PC-3 (cell line): Measurements from ENCODE around the gene UTS2B. TPM values are rescaled to one million over a fixed set of nuclear protein-coding genes. Genes with fewer than 3 reads are reported as not detected.

Experiments
- ATAC-seq: fragments of 200-7000 bp; cut with Tn5 transposase; 2 replicates; pipeline ENCODE4 v1.9.1; 2020; ENCODE audit warnings: mild to moderate bottlenecking, moderate library complexity
- BruUV-seq: library from RNA; stranded (reverse); fragments of 400-500 nt; replicated peaks from 2 replicates; lab custom pipeline; 2021; lab: Mats Ljungman, UMichigan
- CTCF ChIA-PET: fragments of 300-600 bp; sonication (Branson Sonifier 250); formaldehyde crosslinking; loops from one replicate; lab custom pipeline; 2022; ENCODE audit warnings: antibody characterized with exemption; lab: Charles Lee
- POLR2A ChIA-PET: fragments of 300-600 bp; sonication (Branson Sonifier 250); formaldehyde crosslinking; loops from one replicate; lab custom pipeline; 2022; ENCODE audit warnings: antibody characterized with exemption; ENCODE audit not compliant: unreplicated experiment; lab: Charles Lee
- DNase-seq: peaks from one replicate; pipeline ENCODE4 v3.0.0-alpha.2; 2015
- H2AFZ ChIP-seq: fragments of 300-600 bp; sonication (generic); 2 replicates; pipeline ENCODE4 v1.6.0; 2016; ENCODE audit warnings: antibody characterized with exemption, low read length
- H3F3A ChIP-seq: fragments of 300-600 bp; sonication (generic); one replicate; pipeline ENCODE4 v1.6.0; 2017; ENCODE audit warnings: antibody characterized with exemption, low read length, control low read depth, mild to moderate bottlenecking; ENCODE audit not compliant: unreplicated experiment
- H3K27ac ChIP-seq: fragments of 300-600 bp; sonication (generic); 2 replicates; pipeline ENCODE4 v1.5.1; 2016; ENCODE audit warnings: mild to moderate bottlenecking, low read length
- H3K27me3 ChIP-seq: fragments of 300-600 bp; sonication (generic); 2 replicates; pipeline ENCODE4 v1.6.1; 2016; ENCODE audit warnings: low read length, mixed read lengths
- H3K36me3 ChIP-seq: fragments of 300-600 bp; sonication (generic); 2 replicates; pipeline ENCODE4 v1.6.1; 2016; ENCODE audit warnings: low read depth, mixed run types, low read length, mixed read lengths
- H3K4me1 ChIP-seq: fragments of 300-600 bp; sonication (generic); 2 replicates; pipeline ENCODE4 v1.5.1; 2016; ENCODE audit warnings: low read length; ENCODE audit not compliant: insufficient read depth
- H3K4me2 ChIP-seq: fragments of 300-600 bp; sonication (generic); 2 replicates; pipeline ENCODE4 v1.6.0; 2016; ENCODE audit warnings: low read length
- H3K4me3 ChIP-seq: fragments of 300-600 bp; sonication (generic); 2 replicates; pipeline ENCODE4 v1.5.1; 2016; ENCODE audit warnings: mild to moderate bottlenecking, low read length, mixed read lengths
- H3K79me2 ChIP-seq: fragments of 300-600 bp; sonication (generic); 2 replicates; pipeline ENCODE4 v1.6.1; 2017; ENCODE audit warnings: low read length, mixed read lengths
- H3K9ac ChIP-seq: fragments of 300-600 bp; sonication (generic); 2 replicates; pipeline ENCODE4 v1.6.0; 2016; ENCODE audit warnings: mild to moderate bottlenecking, low read length
- H3K9me2 ChIP-seq: fragments of 300-600 bp; sonication (generic); replicated peaks from 2 replicates; pipeline ENCODE4 v1.6.1; 2016; ENCODE audit warnings: mixed run types, low read length, mixed read lengths
- H3K9me3 ChIP-seq: fragments of 300-600 bp; sonication (generic); 2 replicates; pipeline ENCODE4 v1.6.1; 2016; ENCODE audit warnings: low read length, mixed read lengths
- H4K20me1 ChIP-seq: fragments of 300-600 bp; sonication (generic); 2 replicates; pipeline ENCODE4 v1.6.1; 2016; ENCODE audit warnings: low read length, mixed read lengths
- CTCF ChIP-seq: fragments of 300-600 bp; sonication (generic); conservative IDR thresholded peaks from 2 replicates; pipeline ENCODE4 v1.5.1; 2017; ENCODE audit warnings: antibody characterized with exemption, low read depth, mild to moderate bottlenecking, low read length
- EZH2 ChIP-seq: fragments of 300-600 bp; sonication (generic); IDR thresholded peaks from one replicate; pipeline ENCODE4 v1.6.1; 2017; ENCODE audit warnings: antibody characterized with exemption, mild to moderate bottlenecking, low read length; ENCODE audit not compliant: unreplicated experiment
- EZH2phosphoT487 ChIP-seq: fragments of 300-600 bp; sonication (generic); IDR thresholded peaks from 2 replicates; pipeline ENCODE4 v1.6.1; 2018; ENCODE audit warnings: mild to moderate bottlenecking, antibody characterized with exemption, low read length, borderline replicate concordance
- intact Hi-C: fragments of 100-400 bp; cut with micrococcal nuclease; formaldehyde crosslinking; loops from 2 replicates; pipeline ENCODE4 v1.9.0; 2023
- total RNA-seq: library from RNA; depleted of rRNA; stranded (reverse); fragments of >200 nt; gene quantifications from 2 replicates; pipeline ENCODE4 v1.2.3, GENCODE V29; 2014

UTS2B gene
- total RNA-seq, 1 experiment from 2014 or later = not detected

GRCh38 chr3:191356631-191357439 is 26.5 kb upstream of the UTS2B start:
- H3K27me3 ChIP-seq = no peaks in the 10 kb centered on the region
- peaks cover 18% of the 10 kb centered on the region; the same call in 1 of the 2 replicates for H3K36me3 ChIP-seq
- 0 out of 2 replicates have a peak overlapping the region, but pooled peaks have one; percentile 10 for H3K9ac ChIP-seq
- ATAC-seq (peak; percentile 79), DNase-seq (peak; percentile 77)
- H3K9me2 ChIP-seq = no peaks in the 10 kb centered on the region
- ChIA-PET CTCF (no interaction called here), POLR2A (no interaction called here)
- no peaks in the 10 kb centered on the region for H3K9me3 ChIP-seq
- TF ChIP-seq EZH2phosphoT487 (no peak), EZH2 (no peak), CTCF (no peak)
- peak overlapping the region; percentile 67 for H3K4me2 ChIP-seq
- peaks cover 60% of the 10 kb centered on the region for H3K79me2 ChIP-seq
- no peak overlapping the region for H2AFZ ChIP-seq
- H4K20me1 ChIP-seq = peaks cover 12% of the 10 kb centered on the region; the same call in 1 of the 2 replicates
- BruUV-seq = no TSS peak
- peaks cover 56% of the 10 kb centered on the region for H3K4me1 ChIP-seq
- intact Hi-C loops = loop anchor here (1.0 kb wide), 1 partner anchor 16 kb away; no protein-coding TSS in a partner anchor
- no peak overlapping the region for H3K4me3 ChIP-seq
- H3K27ac ChIP-seq = peak overlapping the region; percentile 51
- H3F3A ChIP-seq = no peaks in the 10 kb centered on the region

- Histone ChIP-seq H3K9me3 (no peaks in the 10 kb centered on the region), H3K79me2 (peaks cover 75% of the 10 kb centered on the region), H3K36me3 (peaks cover 15% of the 10 kb centered on the region; the same call in 1 of the 2 replicates), H3K27me3 (no peaks in the 10 kb centered on the region), H4K20me1 (peaks cover 22% of the 10 kb centered on the region), H3K9ac (no peak overlapping the region), H3K4me1 (peaks cover 68% of the 10 kb centered on the region), H3K4me2 (peak overlapping the region; percentile 67; the same call in 1 of the 2 replicates), H2AFZ (no peak overlapping the region), H3K27ac (no peak overlapping the region), H3F3A (no peaks in the 10 kb centered on the region), H3K9me2 (no peaks in the 10 kb centered on the region), H3K4me3 (no peak overlapping the region)
- POLR2A ChIA-PET = no interaction called here
- BruUV-seq = no TSS peak
- DNase-seq (no peak), ATAC-seq (no peak)
- TF ChIP-seq CTCF (no peak), EZH2phosphoT487 (no peak), EZH2 (no peak)
- intact Hi-C loops = no loop called here
- CTCF ChIA-PET = no interaction called here
Observed at GRCh38 chr3:191355406-191355805, 25.1 kb upstream of the UTS2B start.
